K562 (cell line): ENCODE results near the gene ANAPC5. TPM values are rescaled to one million over a fixed set of nuclear protein-coding genes. Genes with fewer than 3 reads are reported as not detected.

Experiments
- ATAC-seq: fragments of 200-7000 bp; cut with Tn5 transposase; 3 replicates; pipeline ENCODE4 v1.9.1; 2020; ENCODE audit warnings: moderate library complexity
- BruUV-seq: library from RNA; stranded (reverse); fragments of 400-500 nt; replicated peaks from 2 replicates; lab custom pipeline; 2021; lab: Mats Ljungman, UMichigan
- CTCF ChIA-PET: fragments of 300-600 bp; formaldehyde crosslinking; extraction: SDS; loops from one replicate; lab custom pipeline; 2021; ENCODE audit warnings: low intra/inter-chr PET ratio; lab: Yijun Ruan, JAX
- POLR2A ChIA-PET: fragments of 300-600, 350-650 bp; sonication (Branson Sonifier 250); formaldehyde crosslinking; extraction: SDS; loops from one replicate; lab custom pipeline; 2021; ENCODE audit warnings: antibody characterized with exemption, inconsistent platforms; lab: Yijun Ruan, JAX
- DNase-seq, 4 experiments: peaks; one replicate each; pipeline versions ENCODE4 v3.0.0 to v3.0.0-alpha.2; 2011 to 2018; ENCODE audit warnings: low spot score in 3 of 4, mixed read lengths in 3 of 4; ENCODE audit errors: extremely low read depth in 1 of 4
- FAIRE-seq: peaks from 2 replicates; lab custom pipeline; 2011; peaks lifted over from hg19 to GRCh38; lab: Jason Lieb, UNC
- H2AFZ ChIP-seq: 2 replicates; pipeline ENCODE4 v1.6.0; 2011; ENCODE audit warnings: low read depth, low read length, control low read depth, inconsistent platforms
- H3K27ac ChIP-seq: fragments of 200-600 bp; 3 replicates; pipeline ENCODE4 v1.8.0; 2011; ENCODE audit warnings: low read depth, mild to moderate bottlenecking, control low read depth, inconsistent platforms, low read length, moderate library complexity, mixed read lengths; ENCODE audit errors: extremely low read depth
- H3K27me3 ChIP-seq, 2 experiments: fragments of 300-600 bp in 1 of 2; 2 replicates in 1 of 2; 3 replicates in 1 of 2; pipeline versions ENCODE4 v1.6.0 to v1.8.0; 2011; ENCODE audit warnings: inconsistent platforms in 2 of 2, low read length in 2 of 2, mild to moderate bottlenecking in 1 of 2, mixed read lengths in 1 of 2, moderate library complexity in 1 of 2; ENCODE audit not compliant: control insufficient read depth in 2 of 2, insufficient read depth in 2 of 2
- H3K36me3 ChIP-seq: fragments of 300-600 bp; 3 replicates; pipeline ENCODE4 v1.8.0; 2011; ENCODE audit warnings: mild to moderate bottlenecking, low read length, inconsistent platforms; ENCODE audit not compliant: control insufficient read depth, insufficient read depth
- H3K4me1 ChIP-seq, 2 experiments: fragments of 200-600 bp in 1 of 2; replicated peaks in 1 of 2; 2 replicates in 1 of 2; 3 replicates in 1 of 2; pipeline versions ENCODE4 v1.5.1 to v1.8.0; 2011; ENCODE audit warnings: inconsistent platforms in 2 of 2, low read length in 2 of 2, mild to moderate bottlenecking in 1 of 2, mixed read lengths in 1 of 2, moderate library complexity in 1 of 2; ENCODE audit not compliant: control insufficient read depth in 2 of 2, insufficient read depth in 2 of 2
- H3K4me2 ChIP-seq: 2 replicates; pipeline ENCODE4 v1.6.1; 2011; ENCODE audit warnings: low read length, control low read depth, inconsistent platforms, mixed read lengths; ENCODE audit not compliant: insufficient read depth
- H3K4me3 ChIP-seq: fragments of 200-600 bp; sonication (generic), shearing (Covaris generic); 2 replicates; pipeline ENCODE4 v1.5.1; 2016; ENCODE audit warnings: control low read depth, inconsistent platforms
- H3K79me2 ChIP-seq: fragments of 200-600 bp; 3 replicates; pipeline ENCODE4 v1.8.0; 2011; ENCODE audit warnings: low read length, inconsistent platforms; ENCODE audit not compliant: control insufficient read depth, insufficient read depth
- H3K9ac ChIP-seq, 2 experiments: 2 replicates each; pipeline versions ENCODE4 v1.6.0 to v1.6.1; 2011; ENCODE audit warnings: low read depth in 2 of 2, low read length in 2 of 2, control low read depth in 1 of 2, inconsistent platforms in 1 of 2, mild to moderate bottlenecking in 1 of 2, mixed read lengths in 1 of 2; ENCODE audit not compliant: insufficient read depth in 1 of 2
- H3K9me1 ChIP-seq: one replicate; pipeline ENCODE4 v1.6.0; 2011; ENCODE audit warnings: inconsistent platforms, mild to moderate bottlenecking, low read length, moderate library complexity; ENCODE audit not compliant: control insufficient read depth, insufficient read depth
- H3K9me3 ChIP-seq: replicated peaks from 2 replicates; pipeline ENCODE4 v1.5.1; 2011; ENCODE audit warnings: low read depth, low read length, inconsistent platforms; ENCODE audit not compliant: control insufficient read depth, insufficient read depth
- H4K20me1 ChIP-seq: replicated peaks from 2 replicates; pipeline ENCODE4 v1.6.1; 2011; ENCODE audit warnings: low read length, inconsistent platforms, mixed read lengths; ENCODE audit not compliant: control insufficient read depth, insufficient read depth
- DPF2 ChIP-seq: fragments of 450-650 bp; IDR thresholded peaks from 2 replicates; pipeline ENCODE4 v1.6.1; 2016
- MAFK ChIP-seq: IDR thresholded peaks from 2 replicates; pipeline ENCODE4 v1.6.1; 2011; ENCODE audit warnings: low read length, improper control_type of control experiment
- MTA2 ChIP-seq: fragments of 450-650 bp; IDR thresholded peaks from 2 replicates; pipeline ENCODE4 v1.6.1; 2016; ENCODE audit warnings: low read depth
- NCOA4 ChIP-seq: fragments of 450-650 bp; IDR thresholded peaks from 2 replicates; pipeline ENCODE4 v1.6.1; 2018; ENCODE audit warnings: mild to moderate bottlenecking; ENCODE audit not compliant: partially characterized antibody
- WGBS: fragments of 100-300 bp; shearing (Covaris generic); methylation state at CpG from one replicate; pipeline ENCODE4 v1.1.6; 2016; ENCODE audit warnings: low coverage, mixed read lengths; ENCODE audit not compliant: insufficient coverage; ENCODE audit errors: missing lambda C conversion rate; 5-methylcytosine and 5-hydroxymethylcytosine counted together
- in situ Hi-C: fragments of 300-500 bp; cut with MboI; formaldehyde crosslinking; loops from 4 replicates; pipeline ENCODE4 v1.15.0; 2018; ENCODE audit warnings: inconsistent platforms, mixed read lengths
- intact Hi-C: fragments of 100-400 bp; cut with micrococcal nuclease; formaldehyde crosslinking; loops from 2 replicates; pipeline ENCODE4 v1.14.2; 2022
- polyA plus RNA-seq, 8 experiments: library from polyadenylated mRNA; depleted of rRNA in 4 of 8; stranded (reverse) in 5 of 8; unstranded in 3 of 8; fragments of >200 nt; fragmentation: Nextera tagmentation in 2 of 8; fragmentation: Illumina TruSeq in 1 of 8; extraction: Ambion mirVana in 2 of 8; extraction: Trizol in 1 of 8; gene quantifications; 2 replicates each; pipeline versions ENCODE4 v1.2.1 to v1.2.3, GENCODE V29; 2011 to 2014; ENCODE audit warnings: inconsistent platforms in 1 of 8, missing spikeins in 1 of 8
- total RNA-seq, 7 experiments: library from RNA; depleted of rRNA in 6 of 7; stranded (reverse); fragments of >200 nt in 6 of 7; fragmentation: Illumina TruSeq in 2 of 7; extraction: Trizol in 2 of 7; gene quantifications; 2 replicates each; pipeline versions ENCODE4 v1.2.1 to v1.2.3, GENCODE V29; 2011 to 2021; ENCODE audit warnings: low replicate concordance in 1 of 7
- TF ChIP-seq, protein P1 (sequence below): sonication (generic); formaldehyde crosslinking; IDR thresholded peaks from 2 replicates; pipeline ENCODE4 v1.9.0; 2022; ENCODE audit warnings: mild to moderate bottlenecking, missing genetic modification reagents
- TF ChIP-seq, protein P2 (sequence below): IDR thresholded peaks from 2 replicates; pipeline ENCODE4 v1.6.1; 2016; ENCODE audit warnings: missing genetic modification characterization, missing compliant biosample characterization

Gene ANAPC5
- total and polyA plus RNA-seq, 9 of the 15 experiments (the other 6 are each of a cell fraction or from before 2014, with no cell fraction given) = 136 to 315 (median 197) TPM

DNA sequence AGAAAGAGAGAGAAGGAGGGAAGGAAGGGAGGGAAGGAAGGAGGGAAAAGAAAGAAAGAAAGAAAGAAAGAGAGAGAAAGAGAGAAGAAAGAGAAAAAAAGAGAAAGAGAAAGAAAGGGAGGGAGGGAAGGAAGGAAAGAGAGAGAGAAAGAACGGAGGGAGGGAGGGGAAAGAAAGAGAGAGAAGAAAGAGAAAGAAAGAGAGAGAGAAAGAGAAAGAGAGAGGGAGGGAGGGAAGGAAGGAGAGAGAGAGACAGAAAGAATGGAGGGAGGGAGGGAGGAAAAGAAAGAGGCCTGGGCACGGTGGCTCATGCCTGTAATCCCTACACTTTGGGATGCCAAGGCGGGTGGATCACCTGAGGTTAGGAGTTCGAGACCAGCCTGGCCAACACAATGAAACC lies 5.1 kb upstream of the ANAPC5 start:
- no peak for DNase-seq
- WGBS = 25% methylated on average over 4 of the region's 4 CpGs
- no peak for TF ChIP-seq DPF2
- TF ChIP-seq NCOA4 = no peak
- TF ChIP-seq MAFK = no peak
- TF ChIP-seq, protein P1, sequence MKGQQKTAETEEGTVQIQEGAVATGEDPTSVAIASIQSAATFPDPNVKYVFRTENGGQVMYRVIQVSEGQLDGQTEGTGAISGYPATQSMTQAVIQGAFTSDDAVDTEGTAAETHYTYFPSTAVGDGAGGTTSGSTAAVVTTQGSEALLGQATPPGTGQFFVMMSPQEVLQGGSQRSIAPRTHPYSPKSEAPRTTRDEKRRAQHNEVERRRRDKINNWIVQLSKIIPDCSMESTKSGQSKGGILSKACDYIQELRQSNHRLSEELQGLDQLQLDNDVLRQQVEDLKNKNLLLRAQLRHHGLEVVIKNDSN (CRISPR knock-in tag) = no peak
- TF ChIP-seq, protein P2, sequence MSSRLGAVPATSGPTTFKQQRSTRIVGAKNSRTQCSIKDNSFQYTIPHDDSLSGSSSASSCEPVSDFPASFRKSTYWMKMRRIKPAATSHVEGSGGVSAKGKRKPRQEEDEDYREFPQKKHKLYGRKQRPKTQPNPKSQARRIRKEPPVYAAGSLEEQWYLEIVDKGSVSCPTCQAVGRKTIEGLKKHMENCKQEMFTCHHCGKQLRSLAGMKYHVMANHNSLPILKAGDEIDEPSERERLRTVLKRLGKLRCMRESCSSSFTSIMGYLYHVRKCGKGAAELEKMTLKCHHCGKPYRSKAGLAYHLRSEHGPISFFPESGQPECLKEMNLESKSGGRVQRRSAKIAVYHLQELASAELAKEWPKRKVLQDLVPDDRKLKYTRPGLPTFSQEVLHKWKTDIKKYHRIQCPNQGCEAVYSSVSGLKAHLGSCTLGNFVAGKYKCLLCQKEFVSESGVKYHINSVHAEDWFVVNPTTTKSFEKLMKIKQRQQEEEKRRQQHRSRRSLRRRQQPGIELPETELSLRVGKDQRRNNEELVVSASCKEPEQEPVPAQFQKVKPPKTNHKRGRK (tag) = peak; percentile 93
- 0 out of 2 replicates have a peak, but pooled peaks have one; percentile 5 for TF ChIP-seq MTA2
- Histone ChIP-seq H3K4me3 (no peak overlapping the region), H3K4me1 (peaks cover 0 to 8% of the 10 kb centered on the region in 2 experiments; a peak in 2 of 5 replicates), H3K27ac (no peak overlapping the region), H3K79me2 (no peaks in the 10 kb centered on the region), H3K9me1 (no peaks in the 10 kb centered on the region), H3K27me3 (no peaks in the 10 kb centered on the region), H3K9ac (no peak overlapping the region), H4K20me1 (no peaks in the 10 kb centered on the region), H3K4me2 (no peak overlapping the region), H2AFZ (0 out of 2 replicates have a peak overlapping the region, but pooled peaks have one; percentile 14), H3K36me3 (no peaks in the 10 kb centered on the region), H3K9me3 (no peaks in the 10 kb centered on the region)
- POLR2A ChIA-PET = interaction anchor here (0.6 to 0.7 kb wide), 2 partner anchors 11 to 180 kb away, joined by 3 read pairs; no protein-coding TSS in a partner anchor
- intact Hi-C loops = no loop called here
- no TSS peak for BruUV-seq
- in situ Hi-C loops = no loop called here
- ATAC-seq = no peak
- FAIRE-seq = no peak
- CTCF ChIA-PET = no interaction called here
